HepG2 (cell line): ENCODE measurements around the gene IFT122. TPM values are rescaled to one million over a fixed set of nuclear protein-coding genes. Genes with fewer than 3 reads are reported as not detected.
"Not testable (repeated sequence)": the region's sequence is repeated elsewhere in the genome, so short reads cannot be mapped to it uniquely, and the experiment has no call there.

Experiments used
- CEBPB ChIP-seq: IDR thresholded peaks from 2 replicates; pipeline ENCODE4 v1.6.1; 2011; ENCODE audit warnings: low read depth, low read length, improper control_type of control experiment, borderline replicate concordance
- CTCF ChIP-seq: sonication (generic); formaldehyde crosslinking; IDR thresholded peaks from 2 replicates; pipeline ENCODE4 v1.5.0; 2020; ENCODE audit warnings: mild to moderate bottlenecking, missing genetic modification reagents, moderate library complexity
- FOXP4 ChIP-seq: sonication (generic); formaldehyde crosslinking; IDR thresholded peaks from 2 replicates; pipeline ENCODE4 v1.4.0; 2020; ENCODE audit warnings: missing genetic modification reagents
- HDAC1 ChIP-seq: sonication (generic); formaldehyde crosslinking; IDR thresholded peaks from 2 replicates; pipeline ENCODE4 v1.5.1; 2020; ENCODE audit warnings: mild to moderate bottlenecking, missing genetic modification reagents
- HIC2 ChIP-seq: sonication (generic); formaldehyde crosslinking; IDR thresholded peaks from 2 replicates; pipeline ENCODE4 v1.9.0; 2022; ENCODE audit warnings: low read depth, missing genetic modification reagents
- HNF4A ChIP-seq: sonication (generic); formaldehyde crosslinking; IDR thresholded peaks from 2 replicates; pipeline ENCODE4 v1.4.0; 2020; ENCODE audit warnings: missing genetic modification reagents
- MTA1 ChIP-seq: sonication (generic); formaldehyde crosslinking; IDR thresholded peaks from 2 replicates; pipeline ENCODE4 v1.4.0; 2020; ENCODE audit warnings: missing genetic modification reagents, mild to moderate bottlenecking, borderline replicate concordance
- MYC ChIP-seq: sonication (generic); formaldehyde crosslinking; IDR thresholded peaks from 2 replicates; pipeline ENCODE4 v1.9.0; 2021; ENCODE audit warnings: missing genetic modification reagents, borderline replicate concordance
- NONO ChIP-seq, 2 experiments: fragments of 450-650 bp in 1 of 2; sonication (generic) in 1 of 2; formaldehyde crosslinking in 1 of 2; IDR thresholded peaks in 1 of 2; conservative IDR thresholded peaks in 1 of 2; 2 replicates each; pipeline versions ENCODE4 v1.6.1 to v1.8.0; 2017 to 2022; ENCODE audit warnings: mild to moderate bottlenecking in 1 of 2, missing genetic modification reagents in 1 of 2, moderate library complexity in 1 of 2
- NR2F6 ChIP-seq, 2 experiments: IDR thresholded peaks; 2 replicates each; pipeline ENCODE4 v1.6.1; 2016; ENCODE audit warnings: antibody characterized with exemption in 1 of 2, mild to moderate bottlenecking in 1 of 2
- PAXIP1 ChIP-seq: sonication (generic); formaldehyde crosslinking; conservative IDR thresholded peaks from 2 replicates; pipeline ENCODE4 v1.4.0; 2020; ENCODE audit warnings: mild to moderate bottlenecking, missing genetic modification reagents, moderate library complexity
- SAP130 ChIP-seq: IDR thresholded peaks from 2 replicates; pipeline ENCODE4 v1.6.1; 2016; ENCODE audit warnings: low read depth
- SP5 ChIP-seq: IDR thresholded peaks from 2 replicates; pipeline ENCODE4 v1.6.1; 2016; ENCODE audit warnings: low read depth, borderline replicate concordance
- ZBTB38 ChIP-seq: sonication (generic); formaldehyde crosslinking; IDR thresholded peaks from 2 replicates; pipeline ENCODE4 v1.5.1; 2020; ENCODE audit warnings: mild to moderate bottlenecking, missing genetic modification reagents
- ZFP91 ChIP-seq: sonication (generic); formaldehyde crosslinking; IDR thresholded peaks from 2 replicates; pipeline ENCODE4 v1.9.0; 2022; ENCODE audit warnings: missing genetic modification reagents, mild to moderate bottlenecking, borderline replicate concordance
- ZFX ChIP-seq: sonication (generic); formaldehyde crosslinking; IDR thresholded peaks from 2 replicates; pipeline ENCODE4 v1.4.0; 2020; ENCODE audit warnings: mild to moderate bottlenecking, low read depth, missing genetic modification reagents, moderate library complexity
- polyA plus RNA-seq, 8 experiments: library from polyadenylated mRNA; depleted of rRNA in 3 of 8; stranded (reverse) in 7 of 8; unstranded in 1 of 8; fragments of >200 nt; fragmentation: Illumina TruSeq in 4 of 8; extraction: Trizol in 4 of 8; gene quantifications; 2 replicates each; pipeline versions ENCODE4 v1.2.1 to v1.2.3, GENCODE V29; 2011 to 2016; ENCODE audit warnings: low read depth in 4 of 8, missing spikeins in 1 of 8, mixed read lengths in 1 of 8; ENCODE audit not compliant: insufficient read depth in 1 of 8
- total RNA-seq, 5 experiments: library from RNA; depleted of rRNA; stranded (reverse); fragments of >200 nt; fragmentation: Illumina TruSeq; extraction: Trizol; gene quantifications; 2 replicates each; pipeline ENCODE4 v1.2.3, GENCODE V29; 2016; ENCODE audit warnings: low read depth in 1 of 5

Gene IFT122
- total and polyA plus RNA-seq, 2 of the 13 experiments (the other 11 are each of a cell fraction or from before 2014, with no cell fraction given), result 10.1 to 10.3 TPM

GRCh38 chr3:129515108-129515820 lies 75.2 kb downstream of the IFT122 start (continued):
- TF ChIP-seq PAXIP1 (CRISPR knock-in tag) (0 out of 2 replicates have a peak, but pooled peaks have one; percentile 33), FOXP4 (CRISPR knock-in tag) (0 out of 2 replicates have a peak, but pooled peaks have one; percentile 25), ZFX (peak; percentile 61), NR2F6 (CRISPR knock-in tag; IDR thresholded peaks at IDR 0.05) (0 out of 2 replicates have a peak, but pooled peaks have one; percentile 31), CEBPB (0 out of 2 replicates have a peak, but pooled peaks have one; percentile 1), MYC (peak; percentile 58; the same call in 1 of the 2 replicates), CTCF (CRISPR knock-in tag) (peak; percentile 45), HIC2 (CRISPR knock-in tag) (peak; percentile 43; the same call in 1 of the 2 replicates), HDAC1 (CRISPR knock-in tag) (0 out of 2 replicates have a peak, but pooled peaks have one; percentile 46), NONO (CRISPR knock-in tag; conservative IDR thresholded peaks at IDR 0.05) (0 out of 2 replicates have a peak, but pooled peaks have one; percentile 27), SAP130 (CRISPR knock-in tag) (peak; percentile 41; the same call in 1 of the 2 replicates), HNF4A (CRISPR knock-in tag) (peak; percentile 82), ZFP91 (CRISPR knock-in tag) (peak; percentile 49; the same call in 1 of the 2 replicates), ZBTB38 (peak; percentile 49), MTA1 (CRISPR knock-in tag) (0 out of 2 replicates have a peak, but pooled peaks have one; percentile 37), SP5 (peak; percentile 62)
- TF ChIP-seq NR2F6, NONO (IDR thresholded peaks at IDR 0.05): not testable (repeated sequence)
